Keratinocyte (primary cell): ENCODE results near the gene MRPS27. TPM values are rescaled to one million over a fixed set of nuclear protein-coding genes. Genes with fewer than 3 reads are reported as not detected.

Source experiments
- DNase-seq: peaks from one replicate; pipeline ENCODE4 v3.0.0-alpha.2; 2011; ENCODE audit warnings: low read depth, missing footprints, low spot score
- FAIRE-seq: peaks from 2 replicates; lab custom pipeline; 2011; peaks lifted over from hg19 to GRCh38; lab: Jason Lieb, UNC
- H2AFZ ChIP-seq: 2 replicates; pipeline ENCODE4 v1.6.0; 2012; ENCODE audit warnings: low read length, control low read depth, inconsistent platforms; ENCODE audit not compliant: control insufficient read depth
- H3K27ac ChIP-seq: 2 replicates; pipeline ENCODE4 v1.5.1; 2011; ENCODE audit warnings: low read length; ENCODE audit not compliant: control insufficient read depth, insufficient read depth
- H3K27me3 ChIP-seq: 3 replicates; pipeline ENCODE4 v1.6.0; 2011; ENCODE audit warnings: low read length; ENCODE audit not compliant: control insufficient read depth, insufficient read depth; ENCODE audit errors: extremely low read depth
- H3K36me3 ChIP-seq, 2 experiments: 2 replicates in 1 of 2; 3 replicates in 1 of 2; pipeline ENCODE4 v1.5.1; 2011; ENCODE audit warnings: low read length in 2 of 2, mild to moderate bottlenecking in 1 of 2; ENCODE audit not compliant: control insufficient read depth in 2 of 2, insufficient read depth in 2 of 2; ENCODE audit errors: extremely low read depth in 1 of 2
- H3K4me1 ChIP-seq: 3 replicates; pipeline ENCODE4 v1.5.1; 2011; ENCODE audit warnings: low read length; ENCODE audit not compliant: control insufficient read depth, insufficient read depth; ENCODE audit errors: extremely low read depth
- H3K4me2 ChIP-seq: 3 replicates; pipeline ENCODE4 v1.6.0; 2011; ENCODE audit warnings: low read depth, low read length; ENCODE audit not compliant: control insufficient read depth, insufficient read depth; ENCODE audit errors: extremely low read depth
- H3K4me3 ChIP-seq, 3 experiments: fragments of 200-600 bp in 1 of 3; sonication (generic) in 1 of 3; 2 replicates in 2 of 3; 3 replicates in 1 of 3; pipeline ENCODE4 v1.5.1; 2011 to 2016; ENCODE audit warnings: low read length in 3 of 3, mild to moderate bottlenecking in 3 of 3, control low read depth in 2 of 3, inconsistent platforms in 1 of 3, low read depth in 1 of 3, mixed read lengths in 1 of 3, mixed run types in 1 of 3, moderate library complexity in 1 of 3; ENCODE audit not compliant: control insufficient read depth in 2 of 3, insufficient read depth in 2 of 3; ENCODE audit errors: extremely low read depth in 1 of 3
- H3K79me2 ChIP-seq: 2 replicates; pipeline ENCODE4 v1.6.0; 2012; ENCODE audit warnings: low read length; ENCODE audit not compliant: control insufficient read depth, insufficient read depth
- H3K9ac ChIP-seq: 3 replicates; pipeline ENCODE4 v1.6.0; 2011; ENCODE audit warnings: low read length; ENCODE audit not compliant: control insufficient read depth, insufficient read depth; ENCODE audit errors: extremely low read depth
- H3K9me1 ChIP-seq: 3 replicates; pipeline ENCODE4 v1.6.0; 2011; ENCODE audit warnings: low read length; ENCODE audit not compliant: control insufficient read depth, insufficient read depth; ENCODE audit errors: extremely low read depth
- H3K9me3 ChIP-seq: 2 replicates; pipeline ENCODE4 v1.5.1; 2012; ENCODE audit warnings: low read depth, low read length; ENCODE audit not compliant: control insufficient read depth
- H4K20me1 ChIP-seq: 3 replicates; pipeline ENCODE4 v1.6.0; 2011; ENCODE audit warnings: low read length; ENCODE audit not compliant: control insufficient read depth, insufficient read depth; ENCODE audit errors: extremely low read depth
- EZH2 ChIP-seq: IDR thresholded peaks from one replicate; pipeline ENCODE4 v1.6.1; 2012; ENCODE audit warnings: inconsistent platforms, mild to moderate bottlenecking, low read length, moderate library complexity
- dilution Hi-C: fragments of 300-500 bp; cut with MboI; formaldehyde crosslinking; loops from one replicate; pipeline ENCODE4 v1.7.0; 2020; ENCODE audit warnings: low sequenced_read_pairs; ENCODE audit not compliant: extremely low pct_ligation_motif_present
- polyA plus RNA-seq, 5 experiments: library from polyadenylated mRNA; depleted of rRNA in 3 of 5; stranded (reverse) in 3 of 5; stranded (forward) in 1 of 5; unstranded in 1 of 5; fragments of >200 nt; gene quantifications; 1 replicate in 1 of 5; 2 replicates in 3 of 5; 3 replicates in 1 of 5; pipeline versions ENCODE4 v1.2.1 to v1.2.3, GENCODE V29; 2011 to 2012; ENCODE audit warnings: missing spikeins in 2 of 5, low read depth in 1 of 5, low replicate concordance in 1 of 5
- TF ChIP-seq, protein P1 (sequence below), 3 experiments: IDR thresholded peaks in 1 of 3; conservative IDR thresholded peaks in 1 of 3; optimal IDR thresholded peaks in 1 of 3; 2 replicates in 2 of 3; 3 replicates in 1 of 3; pipeline versions ENCODE3 to v1.5.1; 2011; ENCODE audit warnings: low read length in 3 of 3, mild to moderate bottlenecking in 3 of 3, moderate library complexity in 2 of 3, control low read depth in 1 of 3, inconsistent platforms in 1 of 3; ENCODE audit not compliant: insufficient read depth in 2 of 3; ENCODE audit errors: extremely low read depth in 1 of 3

Gene MRPS27
- polyA plus RNA-seq, 1 donor (not counting 4 experiments of a cell fraction or from before 2014, with no cell fraction given): 98.7 TPM

- Histone ChIP-seq H3K4me1 (peaks cover 19% of the 10 kb centered on the region), H3K36me3 (peaks cover 16 to 27% of the 10 kb centered on the region in 2 experiments), H3K9me3 (no peaks in the 10 kb centered on the region), H3K4me2 (no peak overlapping the region), H2AFZ (no peak overlapping the region), H3K9ac (no peak overlapping the region), H3K9me1 (peaks cover 4% of the 10 kb centered on the region), H3K27ac (no peak overlapping the region), H4K20me1 (no peaks in the 10 kb centered on the region), H3K27me3 (no peaks in the 10 kb centered on the region), H3K4me3 (no peak overlapping the region), H3K79me2 (no peaks in the 10 kb centered on the region)
- DNase-seq (no peak), FAIRE-seq (no peak)
- TF ChIP-seq EZH2: no peak
- TF ChIP-seq, protein P1, sequence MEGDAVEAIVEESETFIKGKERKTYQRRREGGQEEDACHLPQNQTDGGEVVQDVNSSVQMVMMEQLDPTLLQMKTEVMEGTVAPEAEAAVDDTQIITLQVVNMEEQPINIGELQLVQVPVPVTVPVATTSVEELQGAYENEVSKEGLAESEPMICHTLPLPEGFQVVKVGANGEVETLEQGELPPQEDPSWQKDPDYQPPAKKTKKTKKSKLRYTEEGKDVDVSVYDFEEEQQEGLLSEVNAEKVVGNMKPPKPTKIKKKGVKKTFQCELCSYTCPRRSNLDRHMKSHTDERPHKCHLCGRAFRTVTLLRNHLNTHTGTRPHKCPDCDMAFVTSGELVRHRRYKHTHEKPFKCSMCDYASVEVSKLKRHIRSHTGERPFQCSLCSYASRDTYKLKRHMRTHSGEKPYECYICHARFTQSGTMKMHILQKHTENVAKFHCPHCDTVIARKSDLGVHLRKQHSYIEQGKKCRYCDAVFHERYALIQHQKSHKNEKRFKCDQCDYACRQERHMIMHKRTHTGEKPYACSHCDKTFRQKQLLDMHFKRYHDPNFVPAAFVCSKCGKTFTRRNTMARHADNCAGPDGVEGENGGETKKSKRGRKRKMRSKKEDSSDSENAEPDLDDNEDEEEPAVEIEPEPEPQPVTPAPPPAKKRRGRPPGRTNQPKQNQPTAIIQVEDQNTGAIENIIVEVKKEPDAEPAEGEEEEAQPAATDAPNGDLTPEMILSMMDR (optimal IDR thresholded peaks at IDR 0.05 in 1 of 3, IDR thresholded peaks at IDR 0.05 in 1 of 3, conservative IDR thresholded peaks at IDR 0.05 in 1 of 3; ENCODE audit: extremely low read depth in 1 of 3, insufficient read depth in 2 of 3, low read length in 3 of 3): no peak
- dilution Hi-C loops: no loop called here
Measured at GRCh38 chr5:72228960-72229359, 91.1 kb downstream of the MRPS27 start.

GRCh38 chr5:72226950-72227349, 93.1 kb downstream of the MRPS27 start:
- dilution Hi-C loops: no loop called here
- Histone ChIP-seq H3K4me3 (no peak overlapping the region), H3K79me2 (no peaks in the 10 kb centered on the region), H3K9me3 (no peaks in the 10 kb centered on the region), H3K36me3 (peaks cover 23 to 36% of the 10 kb centered on the region in 2 experiments), H3K9me1 (no peaks in the 10 kb centered on the region), H3K27ac (no peak overlapping the region), H2AFZ (no peak overlapping the region), H3K4me1 (peaks cover 2% of the 10 kb centered on the region), H4K20me1 (no peaks in the 10 kb centered on the region), H3K4me2 (no peak overlapping the region), H3K27me3 (no peaks in the 10 kb centered on the region), H3K9ac (no peak overlapping the region)
- FAIRE-seq (no peak), DNase-seq (no peak)
- TF ChIP-seq, protein P1 (optimal IDR thresholded peaks at IDR 0.05 in 1 of 3, IDR thresholded peaks at IDR 0.05 in 1 of 3, conservative IDR thresholded peaks at IDR 0.05 in 1 of 3; ENCODE audit: extremely low read depth in 1 of 3, insufficient read depth in 2 of 3, low read length in 3 of 3): no peak
- no peak for TF ChIP-seq EZH2
